Transverse colon (tissue), 4 donors: ENCODE measurements around the gene F2RL3. TPM values are rescaled to one million over a fixed set of nuclear protein-coding genes. Genes with fewer than 3 reads are reported as not detected.

ENCODE experiments used
- DNase-seq: peaks from one replicate; pipeline ENCODE4 v3.0.0-alpha.2; 2019
- H3K27ac ChIP-seq, 4 donors: fragments of 200-600 bp; sonication (generic); 2 replicates each; pipeline ENCODE4 v1.5.1; 2016 to 2018; ENCODE audit warnings: inconsistent platforms in 4 of 4
- H3K27me3 ChIP-seq: fragments of 200-600 bp; sonication (generic); 2 replicates; pipeline ENCODE4 v1.5.1; 2017; ENCODE audit warnings: inconsistent platforms
- H3K36me3 ChIP-seq, 4 donors: fragments of 200-600 bp; sonication (generic); 2 replicates each; pipeline ENCODE4 v1.5.1; 2017 to 2019; ENCODE audit warnings: inconsistent platforms in 4 of 4
- H3K4me1 ChIP-seq, 4 donors: fragments of 200-600 bp; sonication (generic); 2 replicates each; pipeline ENCODE4 v1.5.1; 2017 to 2020; ENCODE audit warnings: inconsistent platforms in 4 of 4
- H3K4me3 ChIP-seq, 4 donors: fragments of 200-600 bp; sonication (generic); 1 replicate in 1 of 4; 2 replicates in 3 of 4; pipeline versions ENCODE4 v1.5.1 to v1.6.1; 2017 to 2019; ENCODE audit warnings: inconsistent platforms in 4 of 4
- H3K9me3 ChIP-seq, 2 donors: fragments of 200-600 bp; sonication (generic); 2 replicates each; pipeline ENCODE4 v1.5.1; 2017 to 2019; ENCODE audit warnings: inconsistent platforms in 2 of 2
- CTCF ChIP-seq, 5 experiments: fragments of 200-600 bp in 3 of 5; fragments of 450-650 bp in 2 of 5; sonication (generic) in 3 of 5; IDR thresholded peaks; 1 replicate in 2 of 5; 2 replicates in 3 of 5; pipeline ENCODE4 v1.5.1; 2016 to 2017; ENCODE audit warnings: antibody characterized with exemption in 5 of 5, inconsistent platforms in 3 of 5, mild to moderate bottlenecking in 2 of 5, moderate library complexity in 1 of 5
- EP300 ChIP-seq: sonication (generic); formaldehyde crosslinking; IDR thresholded peaks from one replicate; pipeline ENCODE4 v1.6.1; 2017; ENCODE audit warnings: antibody characterized with exemption, low read depth
- POLR2A ChIP-seq: fragments of 450-650 bp; IDR thresholded peaks from one replicate; pipeline ENCODE4 v1.6.1; 2016; ENCODE audit warnings: antibody characterized with exemption, mild to moderate bottlenecking, moderate library complexity
- POLR2AphosphoS5 ChIP-seq, 3 donors: sonication (generic); formaldehyde crosslinking; IDR thresholded peaks; one replicate each; pipeline ENCODE4 v1.6.1; 2016; ENCODE audit warnings: antibody characterized with exemption in 3 of 3
- WGBS, 2 donors: methylation state at CpG; one replicate each; pipeline ENCODE4 v1.1.5; 2018; ENCODE audit warnings: low coverage in 1 of 2; 5-methylcytosine and 5-hydroxymethylcytosine counted together
- in situ Hi-C, 4 donors: fragments of 200-750 bp; cut with MboI; loops; one replicate each; pipeline versions ENCODE4 v1.15.0 to v1.15.1; 2017; ENCODE audit warnings: low sequenced_read_pairs in 3 of 4, low pct_ligation_motif_present in 1 of 4, low pct_unique_long_range_greater_than_20kb in 1 of 4
- intact Hi-C: fragments of 100-400 bp; cut with DNase I; formaldehyde crosslinking; loops from one replicate; pipeline ENCODE4 v1.15.1; 2023; ENCODE audit warnings: low total_unique reads
- total RNA-seq, 4 donors: library from RNA; depleted of rRNA; stranded (reverse); fragments of >200 nt; gene quantifications; one replicate each; pipeline ENCODE4 v1.1.0, GENCODE V29; 2016

Gene F2RL3
- total RNA-seq, 4 donors from 2014 or later: 2.2 to 22.7 (median 9.1) TPM

GRCh38 chr19:16899566-16900075 lies 10.8 kb downstream of the F2RL3 start:
- in situ Hi-C loops (loop anchor here in 1 of 4 donors (10.0 kb wide), 1 partner anchor 115 kb away; no protein-coding TSS in a partner anchor), intact Hi-C loops (no loop called here)
- no peaks in the 10 kb centered on the region for H3K9me3 ChIP-seq
- no peaks in the 10 kb centered on the region for H3K36me3 ChIP-seq
- TF ChIP-seq CTCF (IDR thresholded peaks at IDR 0.05) (peak; percentile 23 to 61 (median 44)), POLR2A (no peak), EP300 (no peak), POLR2AphosphoS5 (IDR thresholded peaks at IDR 0.05) (no peak)
- no peak overlapping the region for H3K4me3 ChIP-seq
- H3K4me1 ChIP-seq: peaks cover 0 to 21% (median 11%) of the 10 kb centered on the region in 4 donors
- WGBS, 2 donors: 0 to 28% methylated on average over 1 to 7 of the region's 7 CpGs
- H3K27me3 ChIP-seq: no peaks in the 10 kb centered on the region
- DNase-seq: peak; percentile 58
- no peak overlapping the region for H3K27ac ChIP-seq

DNA sequence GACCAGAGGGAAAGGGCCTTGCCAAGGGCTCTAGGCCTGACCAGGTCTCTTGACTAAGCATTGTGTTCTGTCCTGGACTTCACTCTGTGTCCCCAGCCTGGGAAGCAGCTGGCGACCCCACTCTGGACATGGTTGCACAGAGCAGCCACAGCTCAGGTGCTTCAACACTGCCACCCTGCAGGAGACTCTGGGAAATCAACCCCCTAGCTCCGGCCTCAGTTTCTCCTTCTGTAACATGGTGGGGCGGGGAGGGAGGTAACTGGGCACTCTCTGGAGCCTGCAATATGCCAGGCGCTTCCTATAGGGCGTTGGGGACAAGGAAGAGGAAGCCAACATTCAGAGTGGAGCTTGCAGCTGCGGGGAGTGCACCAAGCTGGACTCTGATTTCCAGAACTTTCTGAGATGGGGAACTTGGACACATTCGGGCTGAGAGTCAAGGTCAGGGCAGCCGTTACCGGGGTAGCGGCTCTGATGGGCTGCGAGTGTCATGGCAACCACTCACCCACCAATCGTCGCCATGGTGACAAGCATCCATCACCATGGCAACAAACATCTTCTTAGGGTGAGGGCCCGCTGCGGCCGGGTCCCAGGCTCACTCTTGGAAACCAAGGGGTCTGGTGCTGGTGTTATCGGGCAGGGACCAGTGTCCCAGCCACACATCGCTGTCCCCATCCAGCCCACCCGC lies 12.8 kb downstream of the F2RL3 start:
- Histone ChIP-seq H3K36me3 (no peaks in the 10 kb centered on the region), H3K9me3 (no peaks in the 10 kb centered on the region), H3K27ac (no peak overlapping the region), H3K4me1 (peaks cover 0 to 9% (median 2%) of the 10 kb centered on the region in 4 donors), H3K27me3 (no peaks in the 10 kb centered on the region), H3K4me3 (no peak overlapping the region)
- TF ChIP-seq POLR2A: no peak
- TF ChIP-seq EP300: no peak
- no peak for TF ChIP-seq CTCF (IDR thresholded peaks at IDR 0.05)
- no peak for TF ChIP-seq POLR2AphosphoS5 (IDR thresholded peaks at IDR 0.05)
- intact Hi-C loops: no loop called here
- no peak for DNase-seq
- WGBS, 2 donors: 86 to 93% methylated on average over 9 to 12 of the region's 19 CpGs
- in situ Hi-C loops: loop anchor here in 1 of 4 donors (10.0 kb wide), 1 partner anchor 117 kb away; no protein-coding TSS in a partner anchor

GRCh38 chr19:16902545-16902944 lies 13.7 kb downstream of the F2RL3 start:
- in situ Hi-C loops: loop anchor here in 1 of 4 donors (10.0 kb wide), 1 partner anchor 118 kb away; no protein-coding TSS in a partner anchor
- TF ChIP-seq POLR2AphosphoS5 (IDR thresholded peaks at IDR 0.05) (no peak), CTCF (IDR thresholded peaks at IDR 0.05) (no peak), POLR2A (no peak), EP300 (no peak)

GRCh38 chr19:16903347-16903746 lies 14.5 kb downstream of the F2RL3 start:
- H3K36me3 ChIP-seq: no peaks in the 10 kb centered on the region
- intact Hi-C loops (no loop called here), in situ Hi-C loops (loop anchor here in 1 of 4 donors (10.0 kb wide), 1 partner anchor 119 kb away; no protein-coding TSS in a partner anchor)
- peaks cover 0 to 3% (median 0%) of the 10 kb centered on the region in 4 donors for H3K4me1 ChIP-seq
- TF ChIP-seq EP300 (no peak), CTCF (IDR thresholded peaks at IDR 0.05) (no peak), POLR2AphosphoS5 (IDR thresholded peaks at IDR 0.05) (no peak), POLR2A (no peak)
- no peak for DNase-seq
- no peaks in the 10 kb centered on the region for H3K9me3 ChIP-seq
- no peak overlapping the region for H3K27ac ChIP-seq
- H3K4me3 ChIP-seq: no peak overlapping the region
- WGBS, 2 donors: 84% methylated on average over 7 of the region's 7 CpGs; no CpG with 5 or more reads in 1 of the 2 donors
- H3K27me3 ChIP-seq: no peaks in the 10 kb centered on the region

More at GRCh38 chr19:16902545-16902944, 13.7 kb downstream of the F2RL3 start:
- intact Hi-C loops: no loop called here
- no peak overlapping the region for H3K27ac ChIP-seq
- H3K36me3 ChIP-seq: no peaks in the 10 kb centered on the region
- H3K4me1 ChIP-seq: peaks cover 0 to 9% (median under 1%) of the 10 kb centered on the region in 4 donors
- DNase-seq: no peak
- 89 to 93% methylated on average over 3 to 8 of the region's 12 CpGs for WGBS, 2 donors
- no peaks in the 10 kb centered on the region for H3K27me3 ChIP-seq
- H3K9me3 ChIP-seq: no peaks in the 10 kb centered on the region
- H3K4me3 ChIP-seq: no peak overlapping the region
